Small intestine (tissue), 7 donors: ENCODE results near the gene ECI2. TPM values are rescaled to one million over a fixed set of nuclear protein-coding genes. Genes with fewer than 3 reads are reported as not detected.
A peak's percentile ranks its signal among the peaks of the same experiment; 100 is the strongest.

ENCODE experiments used
- DNase-seq, 2 donors: peaks; one replicate each; pipeline versions ENCODE4 v3.0.0 to v3.0.0-alpha.2; 2013
- FAIRE-seq: peaks from 2 replicates; lab custom pipeline; 2012; peaks lifted over from hg19 to GRCh38; lab: Jason Lieb, UNC
- H3K27ac ChIP-seq, 3 donors: one replicate each; pipeline ENCODE4 v1.5.1; 2013; ENCODE audit warnings: low read length in 2 of 3, mild to moderate bottlenecking in 2 of 3, control low read depth in 1 of 3, inconsistent platforms in 1 of 3, low read depth in 1 of 3, moderate library complexity in 1 of 3
- H3K27me3 ChIP-seq, 3 donors: one replicate each; pipeline ENCODE4 v1.6.1; 2013; ENCODE audit warnings: low read length in 3 of 3, inconsistent platforms in 1 of 3; ENCODE audit not compliant: control insufficient read depth in 3 of 3, insufficient read depth in 3 of 3
- H3K36me3 ChIP-seq, 3 donors: one replicate each; pipeline ENCODE4 v1.6.1; 2013; ENCODE audit warnings: low read length in 3 of 3, inconsistent platforms in 1 of 3, low read depth in 1 of 3, mild to moderate bottlenecking in 1 of 3, moderate library complexity in 1 of 3; ENCODE audit not compliant: control insufficient read depth in 3 of 3, insufficient read depth in 2 of 3
- H3K4me1 ChIP-seq, 3 donors: one replicate each; pipeline ENCODE4 v1.6.1; 2013; ENCODE audit warnings: low read length in 2 of 3, inconsistent platforms in 1 of 3, low read depth in 1 of 3, mild to moderate bottlenecking in 1 of 3, moderate library complexity in 1 of 3; ENCODE audit not compliant: control insufficient read depth in 3 of 3, insufficient read depth in 2 of 3
- H3K4me3 ChIP-seq, 3 donors: one replicate each; pipeline ENCODE4 v1.5.1; 2013; ENCODE audit warnings: low read length in 3 of 3, control low read depth in 1 of 3, inconsistent platforms in 1 of 3, low read depth in 1 of 3, mild to moderate bottlenecking in 1 of 3, moderate library complexity in 1 of 3
- H3K9me3 ChIP-seq, 2 donors: one replicate each; pipeline ENCODE4 v1.6.1; 2013; ENCODE audit warnings: low read depth in 1 of 2, low read length in 1 of 2; ENCODE audit not compliant: control insufficient read depth in 2 of 2, insufficient read depth in 1 of 2
- WGBS, 3 donors: extraction: QIAGEN DNeasy Blood & Tissue Kit; methylation state at CpG; one replicate each; pipeline ENCODE4 v1.1.7; 2013; 5-methylcytosine and 5-hydroxymethylcytosine counted together
- polyA plus RNA-seq, 4 donors: library from polyadenylated mRNA; stranded (reverse) in 3 of 4; unstranded in 1 of 4; fragments of 200-250 nt in 3 of 4; fragments of 120-200 nt in 1 of 4; gene quantifications; one replicate each; pipeline versions ENCODE4 v1.2.1 to v1.2.3, GENCODE V29; 2013
- donor health status: healthy with polysubstance abuse.
- donor health status: control.
- donor health status: control.
- donor health status: Bipolar disorder and iron deficiency.
- donor health status: healthy.

The ECI2 gene
- polyA plus RNA-seq, 4 donors = 64.3 to 94.8 (median 73.5) TPM

- Histone ChIP-seq H3K4me3 (no peak overlapping the region), H3K9me3 (no peaks in the 10 kb centered on the region), H3K4me1 (no peaks in the 10 kb centered on the region), H3K27me3 (no peaks in the 10 kb centered on the region), H3K27ac (no peak overlapping the region), H3K36me3 (no peaks in the 10 kb centered on the region)
- FAIRE-seq (no peak), DNase-seq (no peak)
- 26 to 48% (median 45%) methylated on average over 3 of the region's 3 CpGs for WGBS, 3 donors
These were observed 37.0 kb upstream of the ECI2 start for GRCh38 chr6:4172368-4172767.

- no peak for DNase-seq
- Histone ChIP-seq H3K27ac (no peak overlapping the region), H3K27me3 (no peaks in the 10 kb centered on the region), H3K4me3 (no peak overlapping the region), H3K4me1 (no peaks in the 10 kb centered on the region), H3K36me3 (no peaks in the 10 kb centered on the region), H3K9me3 (no peaks in the 10 kb centered on the region)
- 86 to 98% (median 95%) methylated on average over 3 of the region's 3 CpGs for WGBS, 3 donors
- no peak for FAIRE-seq
These were observed 34.9 kb upstream of the ECI2 start for GRCh38 chr6:4170297-4170696.

- FAIRE-seq = no peak
- Histone ChIP-seq H3K27ac (no peak overlapping the region), H3K4me3 (no peak overlapping the region), H3K9me3 (no peaks in the 10 kb centered on the region), H3K4me1 (no peaks in the 10 kb centered on the region), H3K36me3 (no peaks in the 10 kb centered on the region), H3K27me3 (no peaks in the 10 kb centered on the region)
- no peak for DNase-seq
- 72 to 74% (median 73%) methylated on average over 8 of the region's 8 CpGs for WGBS, 3 donors
These were observed 33.8 kb upstream of the ECI2 start for GRCh38 chr6:4169028-4169789.

- Histone ChIP-seq H3K9me3 (no peaks in the 10 kb centered on the region), H3K4me1 (no peaks in the 10 kb centered on the region), H3K27me3 (no peaks in the 10 kb centered on the region), H3K27ac (no peak overlapping the region), H3K36me3 (no peaks in the 10 kb centered on the region), H3K4me3 (no peak overlapping the region)
- FAIRE-seq (no peak), DNase-seq (no peak)
- WGBS, 3 donors = 89 to 94% (median 91%) methylated on average over 1 of the region's 1 CpG
These were observed 32.5 kb upstream of the ECI2 start for GRCh38 chr6:4167833-4168232.

- Histone ChIP-seq H3K27me3 (no peaks in the 10 kb centered on the region), H3K9me3 (no peaks in the 10 kb centered on the region), H3K4me1 (no peaks in the 10 kb centered on the region), H3K4me3 (no peak overlapping the region), H3K36me3 (no peaks in the 10 kb centered on the region), H3K27ac (no peak overlapping the region)
- 96 to 99% (median 97%) methylated on average over 6 of the region's 6 CpGs for WGBS, 3 donors
- FAIRE-seq (no peak), DNase-seq (no peak)
These were observed 31.7 kb upstream of the ECI2 start for GRCh38 chr6:4167123-4167522.

- H3K4me1 ChIP-seq = no peaks in the 10 kb centered on the region
- H3K27ac ChIP-seq = no peak overlapping the region
- no peaks in the 10 kb centered on the region for H3K27me3 ChIP-seq
- WGBS, 3 donors = 66 to 85% (median 71%) methylated on average over 6 of the region's 6 CpGs
- no peaks in the 10 kb centered on the region for H3K36me3 ChIP-seq
- no peak overlapping the region for H3K4me3 ChIP-seq
- no peaks in the 10 kb centered on the region for H3K9me3 ChIP-seq
- DNase-seq = no peak
- no peak for FAIRE-seq
These were observed 29.1 kb upstream of the ECI2 start for GRCh38 chr6:4164456-4164855.

- Histone ChIP-seq H3K4me3 (no peak overlapping the region), H3K9me3 (no peaks in the 10 kb centered on the region), H3K36me3 (no peaks in the 10 kb centered on the region), H3K4me1 (no peaks in the 10 kb centered on the region), H3K27me3 (no peaks in the 10 kb centered on the region), H3K27ac (no peak overlapping the region)
- 29 to 70% (median 49%) methylated on average over 4 of the region's 4 CpGs for WGBS, 3 donors
- FAIRE-seq = no peak
- peak in 1 of 2 donors; percentile 7 for DNase-seq
These were observed 28.7 kb upstream of the ECI2 start for GRCh38 chr6:4164117-4164442.

- no peak for DNase-seq
- no peak for FAIRE-seq
- no peaks in the 10 kb centered on the region for H3K4me1 ChIP-seq
- no peaks in the 10 kb centered on the region for H3K9me3 ChIP-seq
- 85 to 88% (median 87%) methylated on average over 10 of the region's 10 CpGs for WGBS, 3 donors
- no peak overlapping the region for H3K27ac ChIP-seq
- H3K27me3 ChIP-seq = no peaks in the 10 kb centered on the region
- no peaks in the 10 kb centered on the region for H3K36me3 ChIP-seq
- no peak overlapping the region for H3K4me3 ChIP-seq
These were observed 28.2 kb upstream of the ECI2 start for GRCh38 chr6:4163408-4164116.
